ENCODE measurements around the gene LRMDA.

LRMDA gene

GRCh38 chr10:75598998-75599397, 167.6 kb downstream of the LRMDA start:
- Histone ChIP-seq H3K27ac (no peak overlapping the region), H3K9ac (no peak overlapping the region), H2AFZ (ENCODE audit: low read depth) (no peak overlapping the region), H3K4me2 (peak overlapping the region; percentile 38; the same call in 1 of the 2 replicates), H3K79me2 (ENCODE audit: insufficient read depth, low read depth) (no peaks in the 10 kb centered on the region), H3K27me3 (ENCODE audit: insufficient read depth, low read depth) (no peaks in the 10 kb centered on the region), H4K20me1 (ENCODE audit: insufficient read depth) (no peaks in the 10 kb centered on the region), H3K4me1 (ENCODE audit: low read depth, poor library complexity, severe bottlenecking) (peaks cover 23% of the 10 kb centered on the region), H3K4me3 (IDR thresholded peaks at IDR 0.05; ENCODE audit: insufficient read depth, low read depth, low read length) (no peak overlapping the region), H3K36me3 (ENCODE audit: insufficient read depth) (no peaks in the 10 kb centered on the region)
- no peak for TF ChIP-seq CTCF (conservative IDR thresholded peaks at IDR 0.05; ENCODE audit: low read depth, low read length)

- Histone ChIP-seq H3K27me3 (ENCODE audit: insufficient read depth, low read depth) (no peaks in the 10 kb centered on the region), H3K36me3 (ENCODE audit: insufficient read depth) (no peaks in the 10 kb centered on the region), H4K20me1 (ENCODE audit: insufficient read depth) (no peaks in the 10 kb centered on the region), H3K4me1 (ENCODE audit: low read depth, poor library complexity, severe bottlenecking) (peaks cover 31% of the 10 kb centered on the region), H3K79me2 (ENCODE audit: insufficient read depth, low read depth) (no peaks in the 10 kb centered on the region), H3K9ac (no peak overlapping the region), H3K4me2 (no peak overlapping the region), H3K4me3 (IDR thresholded peaks at IDR 0.05; ENCODE audit: insufficient read depth, low read depth, low read length) (no peak overlapping the region), H2AFZ (ENCODE audit: low read depth) (no peak overlapping the region), H3K27ac (no peak overlapping the region)
- TF ChIP-seq CTCF (conservative IDR thresholded peaks at IDR 0.05; ENCODE audit: low read depth, low read length): no peak
Measured at GRCh38 chr10:75599875-75600648, 168.6 kb downstream of the LRMDA start.

GRCh38 chr10:75600833-75601232, 169.4 kb downstream of the LRMDA start:
- H2AFZ ChIP-seq (ENCODE audit: low read depth): no peak overlapping the region
- peaks cover 39% of the 10 kb centered on the region for H3K4me1 ChIP-seq (ENCODE audit: low read depth, poor library complexity, severe bottlenecking)
- TF ChIP-seq CTCF (conservative IDR thresholded peaks at IDR 0.05; ENCODE audit: low read depth, low read length): no peak
- no peaks in the 10 kb centered on the region for H4K20me1 ChIP-seq (ENCODE audit: insufficient read depth)
- no peak overlapping the region for H3K4me2 ChIP-seq
- H3K79me2 ChIP-seq (ENCODE audit: insufficient read depth, low read depth): no peaks in the 10 kb centered on the region
- H3K9ac ChIP-seq: no peak overlapping the region
- H3K27me3 ChIP-seq (ENCODE audit: insufficient read depth, low read depth): no peaks in the 10 kb centered on the region
- H3K27ac ChIP-seq: no peak overlapping the region
- no peaks in the 10 kb centered on the region for H3K36me3 ChIP-seq (ENCODE audit: insufficient read depth)
- no peak overlapping the region for H3K4me3 ChIP-seq (IDR thresholded peaks at IDR 0.05; ENCODE audit: insufficient read depth, low read depth, low read length)

- no peak for TF ChIP-seq CTCF (conservative IDR thresholded peaks at IDR 0.05; ENCODE audit: low read depth, low read length)
- Histone ChIP-seq H3K27me3 (ENCODE audit: insufficient read depth, low read depth) (no peaks in the 10 kb centered on the region), H3K27ac (no peak overlapping the region)
Measured at GRCh38 chr10:75602341-75602740, 170.9 kb downstream of the LRMDA start.

More at GRCh38 chr10:75602341-75602740, 170.9 kb downstream of the LRMDA start:
- no peak overlapping the region for H2AFZ ChIP-seq (ENCODE audit: low read depth)
- H3K36me3 ChIP-seq (ENCODE audit: insufficient read depth): no peaks in the 10 kb centered on the region
- H3K9ac ChIP-seq: no peak overlapping the region
- H3K4me3 ChIP-seq (IDR thresholded peaks at IDR 0.05; ENCODE audit: insufficient read depth, low read depth, low read length): no peak overlapping the region
- H3K4me1 ChIP-seq (ENCODE audit: low read depth, poor library complexity, severe bottlenecking): peaks cover 40% of the 10 kb centered on the region
- no peaks in the 10 kb centered on the region for H3K79me2 ChIP-seq (ENCODE audit: insufficient read depth, low read depth)
- H3K4me2 ChIP-seq: no peak overlapping the region
- H4K20me1 ChIP-seq (ENCODE audit: insufficient read depth): no peaks in the 10 kb centered on the region
